DLD1 (cell line): Measurements from ENCODE around the gene UQCRC1.

Experiments used
- in situ Hi-C: cut with HindIII; loops from 2 replicates; pipeline ENCODE4 v1.10.0; 2017; ENCODE audit warnings: low sequenced_read_pairs

UQCRC1 gene

DNA sequence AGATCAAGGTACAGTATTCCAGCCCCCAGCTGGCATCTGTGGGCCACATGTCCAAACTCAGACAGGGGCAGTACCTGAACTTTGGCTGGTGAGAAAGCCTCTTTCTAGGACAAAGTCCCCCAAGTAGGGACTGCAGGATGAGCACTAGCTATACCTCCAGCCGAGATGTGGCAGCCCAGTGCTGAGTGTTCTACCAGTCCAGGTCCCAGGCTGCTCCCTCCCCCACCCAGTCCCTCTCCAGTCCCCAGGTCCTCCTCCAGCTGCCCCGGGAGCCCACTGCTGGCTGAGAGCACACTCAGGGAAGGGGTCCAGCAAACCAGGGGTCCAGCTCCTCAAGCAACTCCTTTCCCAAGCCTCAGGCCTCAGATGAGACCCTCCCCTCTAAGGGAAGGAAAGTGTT lies 24.3 kb upstream of the UQCRC1 start:
- in situ Hi-C loops = no loop called here

DNA sequence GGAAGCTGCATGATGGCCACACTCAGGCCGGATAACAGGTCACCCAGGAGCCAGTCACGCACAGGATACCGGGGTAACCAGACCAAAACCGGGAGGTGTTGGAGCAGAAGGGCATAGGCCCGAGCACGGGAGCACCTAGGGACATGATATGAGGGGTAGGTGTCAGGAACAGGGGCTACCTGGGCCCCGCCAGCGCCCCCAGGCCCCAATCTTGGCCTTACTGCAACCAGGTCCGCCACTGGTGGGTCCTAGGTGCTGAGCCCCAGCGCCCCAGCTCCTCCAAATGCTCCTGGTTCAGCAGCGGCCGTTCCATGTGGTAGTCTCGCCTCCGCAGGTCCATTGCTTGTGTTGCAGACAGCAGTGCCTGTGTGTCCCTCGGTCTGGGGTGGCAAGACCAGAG lies 23.8 kb upstream of the UQCRC1 start:
- in situ Hi-C loops = no loop called here

DNA sequence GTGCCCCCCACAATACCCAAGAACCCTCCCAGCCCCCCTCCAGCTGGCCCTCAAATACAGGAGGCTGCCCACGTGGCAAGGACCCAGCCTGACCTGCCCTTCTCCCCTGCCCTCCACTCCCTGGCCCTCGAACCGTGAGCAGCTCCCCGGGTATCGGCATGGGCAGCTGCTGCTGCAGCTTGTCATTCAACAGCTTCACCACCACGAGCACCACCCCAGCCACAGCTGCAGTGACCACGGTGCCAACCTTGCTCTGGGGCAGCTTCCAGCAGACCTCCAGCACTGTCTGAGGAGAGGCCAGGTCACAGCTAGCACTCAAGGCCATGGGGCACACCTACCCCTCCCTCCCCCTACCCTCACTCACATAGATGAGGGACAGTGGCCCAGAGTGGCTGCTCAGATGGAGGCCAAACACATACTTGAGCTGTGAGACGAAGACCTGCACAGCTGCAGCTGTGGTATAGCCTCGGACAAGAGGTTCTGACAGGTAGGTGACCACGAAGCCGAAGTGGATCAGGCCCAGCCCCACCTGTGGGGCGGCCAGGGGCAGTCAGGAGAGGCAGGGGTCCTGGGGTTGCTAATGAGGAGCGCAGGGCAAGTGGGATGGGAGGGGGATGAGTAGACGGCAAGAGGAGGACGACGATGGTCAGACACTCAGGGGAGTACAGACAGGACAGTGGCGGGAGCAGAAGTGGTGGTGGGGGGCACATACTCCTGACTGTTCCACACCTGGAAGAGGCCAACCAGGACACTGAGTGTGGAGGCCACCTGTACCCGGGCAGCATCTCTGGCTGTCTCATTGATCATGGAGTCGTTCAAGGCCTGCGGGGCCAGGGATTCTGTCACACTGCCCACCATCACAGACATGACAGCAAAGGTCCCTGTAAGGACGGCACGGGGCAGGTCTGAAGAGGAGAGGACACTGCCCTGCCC lies 22.3 kb upstream of the UQCRC1 start:
- in situ Hi-C loops = no loop called here

DNA sequence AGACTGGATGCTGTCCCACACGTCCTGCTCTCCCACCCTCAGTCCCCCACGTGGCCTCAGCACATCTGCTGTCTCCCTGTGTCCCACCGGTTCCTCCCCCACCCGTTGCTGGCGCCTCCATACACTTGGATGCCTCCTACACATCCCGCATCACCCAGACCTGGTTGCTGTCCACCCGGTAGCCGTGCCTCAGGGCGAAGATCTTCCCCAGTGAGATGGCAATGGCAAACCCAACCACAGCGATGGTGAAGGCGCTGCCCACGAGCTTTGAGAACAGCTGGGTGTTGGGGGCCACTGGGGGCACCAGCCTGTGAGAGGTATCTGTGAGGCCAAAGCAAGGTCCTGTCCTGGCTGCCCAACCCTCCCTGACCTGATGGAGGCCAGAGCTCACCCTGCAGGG lies 21.4 kb upstream of the UQCRC1 start:
- in situ Hi-C loops = no loop called here

DNA sequence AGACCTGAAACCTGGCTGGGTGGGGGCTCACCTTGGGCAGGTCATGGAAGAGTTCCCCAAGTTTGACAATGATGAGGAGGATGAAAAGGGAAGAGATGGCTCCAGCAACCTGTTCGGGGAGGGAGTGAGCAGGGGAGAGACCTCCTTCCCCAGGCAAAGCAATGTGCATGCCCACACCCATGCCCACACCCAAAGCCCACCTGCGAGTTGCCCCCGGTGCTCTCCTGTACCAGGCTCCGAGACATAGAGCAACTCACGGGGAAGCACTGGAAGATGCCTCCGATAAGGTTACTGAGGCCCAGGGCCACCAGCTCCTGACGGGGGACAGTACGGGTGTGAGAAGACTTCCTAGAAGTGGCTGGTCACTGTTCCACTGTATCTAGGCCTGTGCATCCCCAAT lies 21.0 kb upstream of the UQCRC1 start:
- in situ Hi-C loops = no loop called here

- in situ Hi-C loops = no loop called here
These were observed 20.4 kb upstream of the UQCRC1 start for GRCh38 chr3:48629894-48630293.

GRCh38 chr3:48628277-48629017 lies 19.0 kb upstream of the UQCRC1 start:
- in situ Hi-C loops = no loop called here

DNA sequence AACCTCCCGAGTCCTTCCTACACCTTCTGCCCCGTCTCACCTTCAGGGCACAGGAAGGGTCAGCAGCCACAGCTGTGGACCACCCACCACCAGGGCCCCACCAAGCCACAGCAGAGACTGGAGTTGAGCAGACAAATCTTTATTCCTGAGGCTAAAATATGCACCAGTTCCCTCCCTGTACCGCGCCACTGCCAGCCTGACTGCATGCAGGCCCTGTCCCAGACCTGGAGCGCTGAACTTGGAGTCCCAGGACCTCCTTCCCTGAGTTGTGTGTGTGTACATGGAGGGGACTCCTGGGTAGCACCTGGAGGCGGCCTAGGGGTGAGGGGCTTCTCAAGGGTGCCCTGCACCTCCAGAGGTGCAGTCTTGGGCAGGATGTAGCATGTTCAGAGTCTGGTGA lies 16.2 kb upstream of the UQCRC1 start:
- in situ Hi-C loops = no loop called here

DNA sequence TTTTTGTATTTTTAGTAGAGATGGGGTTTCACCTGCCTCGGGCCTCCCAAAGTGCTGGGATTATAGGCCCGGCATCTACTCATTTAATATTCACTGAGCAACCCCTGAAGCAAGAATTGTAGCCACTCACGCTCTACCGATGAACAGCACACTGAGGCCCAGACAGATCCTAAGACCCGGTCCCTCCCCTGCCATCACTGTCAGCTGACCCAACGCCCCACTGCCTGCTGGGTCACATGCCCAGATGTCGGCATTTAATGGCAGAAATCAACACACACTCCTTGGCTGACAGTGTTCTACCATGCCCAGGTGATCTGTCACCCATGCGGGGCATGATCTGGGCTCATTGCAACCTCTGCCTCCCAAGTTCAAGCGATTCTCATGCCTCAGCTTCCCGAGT lies 15.3 kb upstream of the UQCRC1 start:
- in situ Hi-C loops = no loop called here

- in situ Hi-C loops = no loop called here
These were observed 14.6 kb upstream of the UQCRC1 start for GRCh38 chr3:48623851-48624547.

DNA sequence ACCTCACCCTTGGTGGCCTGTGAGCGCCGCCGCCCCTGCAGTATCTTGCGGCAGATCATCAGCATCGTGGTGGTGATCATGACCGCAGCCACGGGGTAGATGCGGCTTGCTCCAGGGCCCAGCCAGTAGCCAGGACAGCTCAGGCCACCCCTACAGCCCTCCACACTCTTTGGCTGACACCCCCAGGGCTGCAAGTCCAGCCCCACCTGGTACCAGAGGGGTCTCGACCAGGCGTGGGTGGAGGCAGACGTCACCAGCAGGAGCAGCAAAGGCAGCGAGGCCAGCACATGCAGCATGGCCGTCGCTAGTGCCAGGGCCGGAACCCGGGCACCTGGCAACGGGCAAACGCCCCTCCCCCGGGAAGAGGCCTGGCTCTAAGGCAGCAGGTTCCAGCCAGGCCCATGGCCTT lies 12.0 kb upstream of the UQCRC1 start, which contains the start of gene TMEM89:
TMEM89 (minus strand) TSS at position 309 of the 409 bp plus-strand sequence; CDS start at position 296, 13 bp downstream.
- in situ Hi-C loops = no loop called here

DNA sequence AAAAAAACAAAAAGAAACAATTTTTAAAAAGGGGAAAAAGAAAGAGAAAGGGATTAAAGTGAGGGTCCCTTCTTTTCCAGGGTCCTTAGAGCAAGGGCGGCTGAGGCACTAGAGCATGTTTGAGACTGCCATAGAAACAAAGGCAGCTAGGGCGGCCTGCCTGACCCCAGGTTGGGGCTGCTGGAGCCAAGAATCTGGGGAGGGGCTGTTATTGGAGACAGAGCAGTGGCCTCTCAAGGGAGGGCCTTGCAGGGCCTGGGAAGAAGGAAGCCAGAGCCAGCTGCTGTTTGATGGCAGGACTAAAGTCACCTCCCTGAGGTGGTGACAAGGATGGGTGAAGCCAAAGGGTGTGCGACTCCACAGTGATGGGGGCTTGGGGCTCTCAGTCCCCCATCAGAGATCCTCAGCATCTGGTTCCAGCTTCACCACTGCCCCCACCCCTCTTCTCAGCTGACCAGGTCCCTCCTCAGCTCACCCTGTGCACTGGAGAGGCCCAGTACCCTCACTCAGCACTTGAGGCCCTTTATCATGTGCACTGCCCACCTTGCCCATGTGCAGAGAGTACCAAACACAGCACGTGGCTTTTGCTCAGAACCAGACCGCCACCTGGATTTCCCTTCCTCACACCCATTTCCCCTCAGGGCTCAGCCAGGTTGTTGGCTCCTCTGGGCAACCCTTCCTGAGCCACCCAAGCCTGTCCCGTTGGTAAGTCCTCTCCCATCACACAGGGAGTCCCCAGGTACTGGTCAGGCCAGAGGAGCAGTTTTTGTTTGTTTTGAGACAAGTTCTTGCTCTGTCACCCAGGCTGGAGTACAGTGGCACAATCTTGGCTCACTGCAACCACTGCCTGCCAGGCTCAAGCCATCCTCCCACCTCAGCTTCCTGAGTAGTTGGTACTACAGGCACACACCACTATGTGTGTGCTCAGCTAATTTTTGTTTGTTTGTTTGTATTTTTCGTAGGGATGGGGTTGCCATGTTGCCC lies 10.4 kb upstream of the UQCRC1 start:
- in situ Hi-C loops = no loop called here

DNA sequence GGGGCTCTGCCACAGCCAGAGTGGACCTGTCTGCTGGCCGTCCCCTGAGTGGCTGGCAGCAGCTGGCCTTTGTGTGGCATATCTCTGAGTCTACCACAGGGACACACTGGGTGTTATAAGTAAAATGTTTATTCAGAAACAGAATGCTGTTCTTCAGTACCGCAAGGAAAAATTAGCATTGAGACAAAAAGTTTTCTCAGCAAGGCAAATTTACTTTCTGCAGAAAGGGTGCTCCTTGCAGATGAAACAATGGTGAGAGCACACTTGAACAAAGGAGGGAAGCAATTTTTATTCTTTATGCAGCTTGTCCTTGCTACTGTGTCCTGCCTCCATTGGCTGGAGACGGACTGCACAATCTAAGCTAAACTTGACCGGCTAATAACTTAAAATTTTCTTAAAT lies 8.1 kb upstream of the UQCRC1 start:
- in situ Hi-C loops = no loop called here

GRCh38 chr3:48614044-48614443 lies 4.6 kb upstream of the UQCRC1 start:
- in situ Hi-C loops = no loop called here

DNA sequence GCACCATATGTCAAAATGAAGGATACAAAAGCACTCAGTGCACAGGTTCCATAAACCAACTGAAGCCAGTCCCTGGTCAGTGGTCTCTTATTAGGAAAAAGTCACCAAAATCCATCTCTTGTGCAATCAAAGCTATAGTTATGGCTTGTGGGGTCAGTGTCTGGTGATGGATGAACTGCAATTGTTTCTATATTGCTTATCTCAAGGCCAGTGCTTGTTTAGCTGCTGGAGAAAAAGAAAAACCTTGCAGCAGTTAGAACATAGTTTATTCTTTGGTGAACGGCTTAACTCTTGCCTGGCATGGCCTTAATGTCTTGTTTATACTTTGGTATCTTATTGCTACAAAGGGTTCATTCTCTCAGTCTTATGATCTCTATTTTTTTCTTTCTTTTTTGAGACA lies 2.9 kb upstream of the UQCRC1 start:
- in situ Hi-C loops = no loop called here

DNA sequence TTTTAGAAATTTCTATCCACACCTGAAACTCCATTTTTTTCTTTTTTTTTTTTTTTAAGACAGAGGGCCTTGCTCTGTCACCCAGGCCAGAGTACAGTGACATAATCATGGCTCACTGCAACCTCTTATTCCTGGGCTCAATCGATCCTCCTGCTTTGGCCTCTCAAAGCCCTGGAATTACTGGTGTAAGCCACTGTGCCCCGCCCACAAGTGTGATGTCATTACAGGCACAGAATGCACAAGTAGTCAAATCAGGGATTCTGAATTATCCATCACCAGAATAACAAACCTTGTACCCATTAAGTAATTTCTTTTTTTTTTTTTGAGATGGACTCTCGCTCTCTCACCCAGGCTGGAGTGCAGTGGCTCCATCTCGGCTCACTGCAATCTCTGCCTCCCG lies 1.9 kb downstream of the UQCRC1 start:
- in situ Hi-C loops = no loop called here

- in situ Hi-C loops = no loop called here
These were observed 7.8 kb downstream of the UQCRC1 start for GRCh38 chr3:48601622-48601994.

DNA sequence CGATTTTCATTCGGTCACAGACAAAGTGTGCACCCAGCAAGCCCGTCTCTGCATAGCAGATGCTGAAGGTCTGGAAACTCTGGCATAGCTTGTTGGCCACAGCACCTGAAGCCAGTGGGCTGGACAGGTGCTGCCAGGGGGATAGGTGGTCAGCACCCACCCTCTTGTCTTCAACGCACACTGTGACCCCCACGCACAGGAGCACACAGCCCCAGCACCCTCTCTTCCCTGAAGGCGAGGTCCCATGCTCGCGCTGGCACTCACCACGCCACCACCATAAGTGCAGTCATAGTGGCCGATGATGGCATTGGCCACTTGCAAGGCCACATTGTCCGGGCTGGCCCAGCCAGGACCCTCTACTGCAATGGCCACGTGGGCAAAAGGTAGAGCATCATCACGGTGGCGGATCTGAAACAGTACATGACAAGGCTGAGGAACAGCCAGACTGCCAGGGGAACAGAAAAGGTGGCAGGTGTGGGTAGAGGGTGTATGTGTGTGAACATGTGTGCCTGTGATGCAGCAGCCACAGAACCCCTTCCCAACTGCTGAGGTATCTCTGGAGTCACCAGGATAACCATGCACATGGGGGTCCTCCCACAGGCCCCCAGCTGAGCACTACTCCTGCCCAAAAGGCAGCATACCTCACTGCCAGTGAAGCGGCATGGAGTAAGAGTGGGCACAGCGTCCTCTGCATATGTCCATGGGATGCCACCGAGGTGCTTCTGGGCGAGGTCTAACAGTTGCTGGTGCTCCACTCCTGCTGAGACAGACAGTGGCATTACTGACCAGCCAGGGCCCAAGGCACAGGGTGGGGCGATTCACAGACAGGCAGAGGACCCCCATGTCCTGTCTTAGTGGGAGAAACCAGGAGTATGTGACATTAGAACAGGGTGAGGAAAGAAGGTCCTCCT lies 8.5 kb downstream of the UQCRC1 start:
- in situ Hi-C loops = no loop called here
